GM23338 (cell line): ENCODE measurements around the gene RANGRF.

Source experiments
- CTCF ChIP-seq, 2 experiments: fragments of 200-600 bp in 1 of 2; sonication (generic) in 1 of 2; conservative IDR thresholded peaks; 2 replicates each; pipeline versions ENCODE4 v1.5.1 to v1.6.1; 2016 to 2017; ENCODE audit warnings: antibody characterized with exemption in 2 of 2, low read depth in 2 of 2, mild to moderate bottlenecking in 2 of 2, moderate library complexity in 1 of 2
- EZH2 ChIP-seq: fragments of 200-600 bp; sonication (generic); IDR thresholded peaks from one replicate; pipeline ENCODE4 v1.8.0; 2017; ENCODE audit warnings: antibody characterized with exemption, mild to moderate bottlenecking, low read depth; ENCODE audit not compliant: unreplicated experiment
- EZH2phosphoT487 ChIP-seq: fragments of 200-600 bp; sonication (generic); IDR thresholded peaks from one replicate; pipeline ENCODE4 v1.8.1; 2018; ENCODE audit warnings: antibody characterized with exemption; ENCODE audit not compliant: unreplicated experiment
- JUNB ChIP-seq: IDR thresholded peaks from one replicate; pipeline ENCODE4 v1.6.1; 2016; ENCODE audit warnings: antibody characterized with exemption; ENCODE audit not compliant: unreplicated experiment
- POLR2AphosphoS5 ChIP-seq: IDR thresholded peaks from 2 replicates; pipeline ENCODE4 v1.6.1; 2016; ENCODE audit warnings: antibody characterized with exemption, low read depth
- REST ChIP-seq: IDR thresholded peaks from one replicate; pipeline ENCODE4 v1.6.1; 2018; ENCODE audit warnings: antibody characterized with exemption; ENCODE audit not compliant: unreplicated experiment

- TF ChIP-seq POLR2AphosphoS5 (no peak), EZH2phosphoT487 (no peak), CTCF (conservative IDR thresholded peaks at IDR 0.05; ENCODE audit: low read depth in 2 of 2) (no peak), EZH2 (no peak), JUNB (no peak), REST (no peak)
Measured at GRCh38 chr17:8311131-8311790, 22.8 kb downstream of the RANGRF start.
